ES-I3 (cell line): ENCODE measurements around the gene DSG4.

ENCODE experiments used
- H3K36me3 ChIP-seq: 2 replicates; pipeline ENCODE4 v1.6.1; 2013; ENCODE audit warnings: mild to moderate bottlenecking, low read length, control low read depth, moderate library complexity; ENCODE audit not compliant: insufficient read depth
- H3K4me1 ChIP-seq: 2 replicates; pipeline ENCODE4 v1.6.1; 2013; ENCODE audit warnings: mild to moderate bottlenecking, control low read depth, low read length; ENCODE audit not compliant: insufficient read depth
- H3K9ac ChIP-seq: 2 replicates; pipeline ENCODE4 v1.6.1; 2013; ENCODE audit warnings: low read depth, mild to moderate bottlenecking, low read length, moderate library complexity
- H3K9me3 ChIP-seq: 2 replicates; pipeline ENCODE4 v1.6.1; 2013; ENCODE audit warnings: mild to moderate bottlenecking, low read length, moderate library complexity; ENCODE audit not compliant: control insufficient read depth, insufficient read depth

The DSG4 gene

GRCh38 chr18:31445908-31446307 lies 69.3 kb downstream of the DSG4 start:
- Histone ChIP-seq H3K9ac (no peak overlapping the region), H3K9me3 (no peaks in the 10 kb centered on the region), H3K4me1 (no peaks in the 10 kb centered on the region), H3K36me3 (no peaks in the 10 kb centered on the region)

- H3K4me1 ChIP-seq: no peaks in the 10 kb centered on the region
- H3K9me3 ChIP-seq: no peaks in the 10 kb centered on the region
Measured at GRCh38 chr18:31446854-31447253, 70.3 kb downstream of the DSG4 start.

GRCh38 chr18:31447530-31448191 lies 71.1 kb downstream of the DSG4 start, which contains the start of gene DSG3:
Gene DSG3 (plus strand): TSS chr18:31447741. CDS start chr18:31447878, 137 bp downstream.
- H3K4me1 ChIP-seq: no peaks in the 10 kb centered on the region
- H3K36me3 ChIP-seq: no peaks in the 10 kb centered on the region
- no peaks in the 10 kb centered on the region for H3K9me3 ChIP-seq
- no peak within 1 kb of the TSS for H3K9ac ChIP-seq

More at GRCh38 chr18:31446854-31447253, 70.3 kb downstream of the DSG4 start:
- no peaks in the 10 kb centered on the region for H3K36me3 ChIP-seq
- H3K9ac ChIP-seq: no peak overlapping the region

- H3K36me3 ChIP-seq: no peaks in the 10 kb centered on the region
- no peaks in the 10 kb centered on the region for H3K4me1 ChIP-seq
- H3K9ac ChIP-seq: no peak overlapping the region
- no peaks in the 10 kb centered on the region for H3K9me3 ChIP-seq
Measured at GRCh38 chr18:31450409-31450808, 73.8 kb downstream of the DSG4 start.

GRCh38 chr18:31451625-31452024 lies 75.0 kb downstream of the DSG4 start:
- H3K4me1 ChIP-seq: no peaks in the 10 kb centered on the region
- no peaks in the 10 kb centered on the region for H3K9me3 ChIP-seq
- no peaks in the 10 kb centered on the region for H3K36me3 ChIP-seq
- H3K9ac ChIP-seq: no peak overlapping the region

- no peaks in the 10 kb centered on the region for H3K36me3 ChIP-seq
- H3K4me1 ChIP-seq: no peaks in the 10 kb centered on the region
- no peak overlapping the region for H3K9ac ChIP-seq
- H3K9me3 ChIP-seq: no peaks in the 10 kb centered on the region
Measured at GRCh38 chr18:31454066-31454708, 77.6 kb downstream of the DSG4 start.
